ENCODE results near the gene CPNE4. TPM values are rescaled to one million over a fixed set of nuclear protein-coding genes. Genes with fewer than 3 reads are reported as not detected.

Gene CPNE4
- total RNA-seq, 2 experiments from 2014 or later, result not detected

- intact Hi-C loops (cut with DNase I, micrococcal nuclease), result no loop called here
- Mint-ChIP-seq H3K4me3 (no peak overlapping the region), H3K27ac (no peak overlapping the region), H3K36me3 (ENCODE audit: low read depth) (peaks cover 46% of the 10 kb centered on the region), H3K27me3 (no peaks in the 10 kb centered on the region), H3K4me1 (peaks cover 17% of the 10 kb centered on the region), H3K9me3 (ENCODE audit: low read depth) (no peaks in the 10 kb centered on the region)
- POLR2A ChIA-PET, result no interaction called here
- CTCF ChIA-PET, result interaction anchor here (0.5 to 0.9 kb wide), 2 partner anchors 9 to 103 kb away, joined by 4 read pairs; no protein-coding TSS in a partner anchor
- DNase-seq (no peak), ATAC-seq (no peak)
Measured at GRCh38 chr3:131484496-131485111, 550.2 kb downstream of the CPNE4 start.

Small RNA genes lying within 50 kb of the gene (microRNA-seq; reads per million reads assigned to microRNA genes)
- not detected for gene MIR5704 (ENCODE audit: borderline replicate concordance)

Measured in activated CD4-positive, alpha-beta T cell treated with anti-CD3 and anti-CD28 coated beads for 36 hours (primary cell).